Rectal smooth muscle tissue (tissue), 1 donor: ENCODE results near the gene GARS1.

Experiments
- H3K27ac ChIP-seq: one replicate; pipeline ENCODE4 v1.7.0; 2013; ENCODE audit warnings: low read depth, low read length, inconsistent platforms
- H3K27me3 ChIP-seq: one replicate; pipeline ENCODE4 v1.7.0; 2013; ENCODE audit warnings: low read length; ENCODE audit not compliant: control insufficient read depth, insufficient read depth
- H3K36me3 ChIP-seq: one replicate; pipeline ENCODE4 v1.7.0; 2013; ENCODE audit warnings: low read length; ENCODE audit not compliant: control insufficient read depth, insufficient read depth
- H3K4me1 ChIP-seq: one replicate; pipeline ENCODE4 v1.7.0; 2013; ENCODE audit warnings: low read length; ENCODE audit not compliant: control insufficient read depth, insufficient read depth
- H3K4me3 ChIP-seq: one replicate; pipeline ENCODE4 v1.7.0; 2013; ENCODE audit warnings: low read length
- H3K9ac ChIP-seq: one replicate; pipeline ENCODE4 v1.7.0; 2013; ENCODE audit warnings: low read length

The GARS1 gene

DNA sequence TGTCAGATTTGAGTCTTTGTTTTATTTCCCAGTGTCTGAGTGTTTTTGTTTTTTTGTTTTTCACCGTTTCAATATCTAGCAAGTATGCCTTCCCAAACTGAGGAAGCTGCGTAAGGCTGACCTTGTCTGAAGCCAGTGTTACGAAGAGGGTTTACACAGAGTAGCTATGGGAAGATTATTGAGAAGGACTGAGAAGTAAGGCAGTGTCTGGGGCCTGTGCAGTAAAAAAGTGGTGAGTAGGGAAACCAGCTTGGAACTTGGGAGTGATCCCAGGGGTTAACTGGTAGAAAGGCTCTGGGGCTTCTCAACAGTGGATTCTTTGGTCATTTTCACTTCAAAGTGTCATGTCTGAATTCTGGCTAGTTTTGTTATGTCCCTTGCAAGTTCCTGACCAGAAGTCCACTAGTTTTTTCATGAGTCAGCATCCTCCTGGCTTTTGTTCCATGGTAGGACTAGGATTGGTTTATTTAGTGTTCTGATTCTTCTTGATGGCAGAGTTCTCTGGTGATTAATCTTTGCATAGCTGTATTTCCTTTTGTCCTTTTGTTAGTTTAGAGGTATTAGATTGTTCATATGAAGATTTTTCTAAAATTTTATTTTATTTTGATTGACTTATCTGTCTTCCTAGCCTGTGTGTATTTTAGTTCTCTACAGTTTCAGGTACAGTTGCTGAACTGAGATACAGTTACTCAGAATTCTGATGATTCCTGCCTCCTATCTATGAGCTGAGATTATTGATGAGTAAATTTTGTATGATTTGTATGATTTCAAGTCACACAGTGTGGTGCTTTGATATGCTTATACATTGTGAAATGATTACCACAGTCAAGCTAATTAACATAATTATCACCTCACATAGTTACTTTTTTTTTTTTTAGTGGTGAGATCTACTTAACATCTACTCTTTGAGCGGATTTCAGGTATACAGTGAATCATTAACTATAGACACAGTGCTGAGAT, 19.0 kb downstream of the GARS1 start:
- no peak overlapping the region for H3K27ac ChIP-seq
- no peak overlapping the region for H3K4me3 ChIP-seq
- no peaks in the 10 kb centered on the region for H3K27me3 ChIP-seq
- H3K36me3 ChIP-seq = peaks cover 26% of the 10 kb centered on the region
- no peak overlapping the region for H3K9ac ChIP-seq
- H3K4me1 ChIP-seq = no peaks in the 10 kb centered on the region

DNA sequence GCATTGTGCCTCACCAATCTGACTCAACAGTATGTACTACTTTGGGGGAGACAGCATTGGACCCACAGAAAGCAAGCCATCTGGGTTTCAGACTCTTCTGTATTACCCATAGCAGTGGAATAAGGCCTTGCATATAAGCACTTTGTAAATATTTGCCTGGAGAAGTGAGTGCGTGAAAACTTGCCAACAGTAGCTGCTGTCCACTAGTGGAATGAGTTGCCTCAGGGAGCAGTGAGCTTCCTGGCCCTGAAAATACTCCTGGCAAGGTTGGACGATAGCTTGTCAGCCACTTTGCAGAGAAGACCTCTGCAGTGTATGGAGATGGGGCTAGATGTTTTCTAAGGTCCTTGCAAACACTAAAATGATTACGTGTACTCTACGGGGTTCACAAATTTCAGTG, 21.6 kb downstream of the GARS1 start:
- H3K27me3 ChIP-seq = no peaks in the 10 kb centered on the region
- no peak overlapping the region for H3K9ac ChIP-seq
- no peaks in the 10 kb centered on the region for H3K4me1 ChIP-seq
- H3K4me3 ChIP-seq = no peak overlapping the region
- no peak overlapping the region for H3K27ac ChIP-seq
- H3K36me3 ChIP-seq = peaks cover 26% of the 10 kb centered on the region

DNA sequence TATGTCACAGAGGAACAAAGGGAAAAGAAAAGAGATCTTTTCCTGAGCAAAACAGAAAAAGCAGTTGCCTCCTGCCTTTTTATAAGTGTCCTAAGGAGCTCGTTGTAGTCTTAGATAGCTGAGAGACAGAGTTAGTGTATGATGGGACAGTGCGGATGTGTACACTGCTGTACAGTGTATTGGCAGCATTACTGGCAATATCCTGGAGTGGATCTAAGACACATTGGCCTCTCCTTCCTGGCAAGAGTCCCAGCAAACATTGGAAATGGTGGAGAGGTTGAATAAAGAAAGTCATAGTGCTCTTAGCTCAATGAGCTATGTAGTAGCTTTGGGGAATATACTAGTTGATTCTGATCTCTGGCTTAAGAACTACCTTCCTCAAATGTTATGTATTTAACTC, 22.7 kb downstream of the GARS1 start:
- Histone ChIP-seq H3K9ac (no peak overlapping the region), H3K27me3 (no peaks in the 10 kb centered on the region), H3K27ac (no peak overlapping the region), H3K36me3 (peaks cover 34% of the 10 kb centered on the region), H3K4me1 (no peaks in the 10 kb centered on the region), H3K4me3 (no peak overlapping the region)

DNA sequence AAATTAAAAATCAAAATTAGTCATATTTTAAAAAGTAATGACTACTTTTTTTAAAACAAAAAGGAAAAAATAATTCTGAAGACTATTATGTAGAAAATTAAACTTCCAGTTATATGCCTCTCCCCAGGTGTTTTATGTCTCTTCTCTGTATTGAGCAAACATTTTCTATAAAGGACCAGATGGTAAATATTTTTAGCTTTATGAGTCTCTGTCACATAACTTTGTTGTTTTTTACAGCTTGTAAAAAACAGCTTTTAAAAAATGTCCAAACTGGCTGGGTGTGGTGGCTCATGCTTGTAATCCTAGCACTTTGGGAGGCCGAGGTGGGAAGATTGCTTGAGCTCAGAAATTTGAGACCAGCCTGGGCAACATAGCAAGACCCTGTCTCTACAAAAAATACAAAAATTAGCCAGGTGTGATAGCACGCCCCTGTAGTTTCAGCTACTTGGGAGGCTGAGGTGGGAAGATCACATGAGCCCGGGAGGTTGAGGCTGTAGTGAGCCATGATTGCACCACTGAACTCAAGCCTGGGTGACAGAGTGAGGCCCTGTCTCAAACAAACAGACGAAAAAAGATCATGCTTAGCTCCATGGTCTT, 23.5 kb downstream of the GARS1 start:
- H3K27me3 ChIP-seq = no peaks in the 10 kb centered on the region
- H3K36me3 ChIP-seq = peaks cover 28% of the 10 kb centered on the region
- no peaks in the 10 kb centered on the region for H3K4me1 ChIP-seq
- H3K27ac ChIP-seq = no peak overlapping the region
- no peak overlapping the region for H3K4me3 ChIP-seq
- H3K9ac ChIP-seq = no peak overlapping the region

DNA sequence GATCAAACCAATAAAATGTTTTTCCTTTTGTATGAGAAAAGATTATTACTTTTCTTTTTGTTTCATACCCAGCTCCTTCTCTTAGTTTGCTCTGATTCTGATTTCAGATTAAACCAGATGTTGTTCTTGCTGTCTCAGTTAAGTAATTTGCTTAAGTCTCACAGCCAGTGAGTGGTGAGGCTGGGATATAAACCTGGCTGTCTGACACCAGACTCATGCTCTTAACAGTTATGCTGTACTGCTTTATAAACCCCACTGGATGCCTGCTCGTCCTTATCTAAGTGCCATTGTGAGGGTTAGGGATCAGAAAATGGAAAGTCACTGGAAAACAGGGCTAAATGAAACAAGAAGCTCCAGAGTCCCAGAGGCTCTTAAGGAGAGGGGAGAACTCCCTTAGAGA, 24.3 kb downstream of the GARS1 start:
- peaks cover 20% of the 10 kb centered on the region for H3K36me3 ChIP-seq
- no peak overlapping the region for H3K27ac ChIP-seq
- no peak overlapping the region for H3K4me3 ChIP-seq
- H3K4me1 ChIP-seq = no peaks in the 10 kb centered on the region
- no peaks in the 10 kb centered on the region for H3K27me3 ChIP-seq
- H3K9ac ChIP-seq = no peak overlapping the region

DNA sequence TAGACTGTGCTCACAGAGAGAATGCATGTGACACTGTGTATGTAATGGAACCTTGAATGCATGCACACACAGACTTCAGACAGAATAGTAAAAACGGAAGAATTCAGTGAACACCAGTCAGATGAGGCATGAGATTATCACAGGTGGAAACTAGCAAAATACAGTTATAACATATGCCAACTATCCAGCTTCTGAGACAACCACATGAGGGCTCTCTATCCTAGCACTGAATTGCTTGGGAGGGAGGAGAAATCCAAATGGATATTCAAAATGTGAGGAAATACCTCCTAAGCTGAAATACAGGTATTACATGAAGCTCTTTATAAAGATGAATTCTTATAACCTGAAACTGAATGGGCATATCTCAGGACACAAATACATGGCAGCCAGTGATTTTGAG, 30.6 kb downstream of the GARS1 start:
- H3K9ac ChIP-seq = no peak overlapping the region

DNA sequence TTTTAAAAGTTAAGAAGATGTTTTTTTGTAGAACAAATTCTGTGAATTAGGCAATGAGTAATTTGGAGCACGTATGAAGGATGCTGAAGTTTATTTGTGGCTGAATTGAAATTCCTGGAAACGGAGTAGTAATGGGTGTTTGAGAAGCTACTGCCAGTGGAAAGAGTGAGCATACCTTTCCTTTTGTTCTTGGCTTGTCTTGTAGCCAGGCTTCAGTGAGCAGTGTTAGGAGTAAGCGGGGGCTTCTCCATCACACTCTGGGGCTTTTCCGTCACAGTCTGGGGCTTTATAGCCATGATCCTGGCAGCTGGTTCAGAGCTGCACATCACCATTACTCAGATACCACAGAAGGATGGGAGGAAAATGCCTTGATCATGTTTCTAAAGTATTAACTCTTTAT, 32.3 kb downstream of the GARS1 start:
- Histone ChIP-seq H3K27me3 (no peaks in the 10 kb centered on the region), H3K4me3 (no peak overlapping the region), H3K4me1 (no peaks in the 10 kb centered on the region), H3K9ac (no peak overlapping the region), H3K27ac (no peak overlapping the region), H3K36me3 (peaks cover 23% of the 10 kb centered on the region)

More for the DNA sequence above, 30.6 kb downstream of the GARS1 start:
- Histone ChIP-seq H3K36me3 (peaks cover 23% of the 10 kb centered on the region), H3K27ac (no peak overlapping the region), H3K4me3 (no peak overlapping the region), H3K27me3 (no peaks in the 10 kb centered on the region), H3K4me1 (no peaks in the 10 kb centered on the region)

DNA sequence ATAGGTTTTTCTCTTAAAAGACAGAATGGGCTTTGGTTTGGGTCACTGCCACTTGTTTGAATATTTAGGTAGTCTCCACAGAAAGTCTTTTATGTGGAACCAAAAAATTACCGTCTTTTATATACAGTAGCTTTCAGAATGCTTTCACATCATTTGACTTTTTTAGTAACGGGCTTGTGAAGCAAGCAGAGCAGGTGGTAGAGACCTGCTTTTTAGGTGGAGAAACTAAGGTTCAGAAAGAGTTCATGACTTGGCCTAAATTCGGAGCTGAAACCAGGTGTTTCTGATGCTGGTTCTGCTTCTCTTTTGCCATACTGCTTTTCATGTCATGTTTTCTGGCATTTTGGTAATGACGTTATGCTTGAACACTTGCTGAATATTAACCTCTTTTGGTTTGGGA, 36.3 kb downstream of the GARS1 start:
- Histone ChIP-seq H3K27ac (no peak overlapping the region), H3K4me3 (no peak overlapping the region), H3K36me3 (peaks cover 26% of the 10 kb centered on the region), H3K9ac (no peak overlapping the region), H3K4me1 (no peaks in the 10 kb centered on the region), H3K27me3 (no peaks in the 10 kb centered on the region)

DNA sequence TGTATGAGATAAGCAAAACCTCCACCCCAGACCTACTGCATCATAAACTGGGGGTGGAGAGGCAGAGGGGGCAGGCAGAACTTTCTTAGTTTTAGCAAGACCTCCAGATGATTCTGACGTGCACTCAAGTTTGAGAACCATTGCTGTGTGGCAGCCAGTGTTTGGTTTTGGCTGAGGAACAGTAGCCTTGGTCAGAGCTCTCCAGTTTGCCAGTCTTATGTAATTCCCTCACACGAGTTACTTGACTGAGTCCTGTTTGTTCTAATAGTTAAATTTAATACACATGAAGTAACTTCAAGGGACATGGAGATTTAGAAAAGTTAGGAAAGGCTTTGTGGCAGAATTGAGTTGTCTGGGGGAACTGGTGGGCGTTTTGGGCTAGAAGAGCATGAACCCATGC, 38.5 kb downstream of the GARS1 start:
- Histone ChIP-seq H3K36me3 (peaks cover 21% of the 10 kb centered on the region), H3K4me1 (no peaks in the 10 kb centered on the region), H3K27me3 (no peaks in the 10 kb centered on the region), H3K4me3 (no peak overlapping the region), H3K27ac (no peak overlapping the region), H3K9ac (no peak overlapping the region)

DNA sequence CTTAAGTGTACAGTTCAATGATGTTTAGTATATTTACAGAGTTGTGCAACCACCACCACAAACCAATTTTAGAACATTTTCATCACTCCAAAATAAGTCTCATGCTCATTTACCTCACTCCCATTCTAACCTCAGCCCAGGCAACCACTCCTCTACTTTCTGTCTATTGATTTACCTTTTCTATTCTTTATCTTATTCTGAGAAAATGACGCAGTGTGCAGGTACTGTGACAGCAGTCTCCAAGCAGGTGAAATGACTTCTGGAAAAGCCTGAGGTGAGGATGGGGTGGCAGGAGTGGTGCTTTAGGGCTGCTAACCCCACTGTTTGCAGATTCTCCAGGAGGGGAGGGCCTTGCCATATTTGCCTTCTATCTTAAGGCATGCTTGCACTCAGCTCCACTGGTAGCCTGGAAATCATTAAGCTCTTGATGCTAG, 39.5 kb downstream of the GARS1 start:
- Histone ChIP-seq H3K27ac (no peak overlapping the region), H3K4me1 (no peaks in the 10 kb centered on the region), H3K27me3 (no peaks in the 10 kb centered on the region), H3K9ac (no peak overlapping the region), H3K36me3 (peaks cover 18% of the 10 kb centered on the region), H3K4me3 (no peak overlapping the region)

DNA sequence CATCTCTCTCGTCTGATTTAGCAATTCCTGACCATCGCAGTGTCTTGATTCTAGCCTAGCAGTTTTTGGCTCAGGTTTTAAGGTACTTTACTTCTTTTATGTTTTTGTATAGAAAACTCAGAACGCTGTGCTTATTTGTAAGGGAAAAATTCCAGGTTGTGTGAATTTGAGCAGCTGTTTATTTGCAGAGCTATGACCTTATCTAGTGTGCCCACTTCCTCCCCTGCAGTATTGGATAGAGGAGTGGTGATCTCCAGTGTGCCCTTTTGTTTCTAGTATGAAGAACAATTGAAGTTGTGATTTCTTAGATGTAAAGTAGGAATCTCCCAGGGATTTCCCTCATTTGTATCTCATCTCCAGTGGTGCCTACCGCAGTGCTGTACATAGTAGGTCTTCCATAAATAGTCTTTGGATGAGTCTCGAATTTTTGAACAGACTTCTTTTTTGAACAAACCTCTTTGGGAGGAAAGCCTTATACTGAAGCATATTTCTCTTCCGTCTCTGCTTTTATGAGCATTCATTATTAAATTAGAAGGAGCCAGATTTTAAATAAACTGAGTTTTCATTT, 40.0 kb downstream of the GARS1 start:
- no peak overlapping the region for H3K27ac ChIP-seq
- peaks cover 14% of the 10 kb centered on the region for H3K36me3 ChIP-seq
- H3K4me1 ChIP-seq = no peaks in the 10 kb centered on the region
- no peak overlapping the region for H3K4me3 ChIP-seq
- H3K27me3 ChIP-seq = no peaks in the 10 kb centered on the region
- H3K9ac ChIP-seq = no peak overlapping the region

DNA sequence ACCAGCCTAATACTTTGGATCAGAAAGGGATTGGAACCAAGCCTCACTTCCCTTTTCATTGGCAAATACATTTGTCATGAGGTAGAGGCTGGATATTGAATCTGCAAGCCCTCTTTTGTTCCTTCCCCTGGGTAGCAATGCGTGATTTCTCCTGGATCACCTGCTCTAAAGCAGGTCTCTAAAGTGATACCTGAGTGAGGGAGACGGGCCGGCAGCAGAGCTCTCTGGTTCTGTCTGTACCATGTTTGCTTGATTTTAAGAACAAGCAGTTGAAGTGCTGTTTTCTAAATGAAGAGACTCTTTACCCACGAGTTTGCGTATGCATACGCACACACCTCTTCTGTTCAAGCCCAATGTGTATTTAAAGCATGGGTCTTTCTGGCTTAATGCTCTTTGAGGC, 41.1 kb downstream of the GARS1 start:
- H3K4me1 ChIP-seq = no peaks in the 10 kb centered on the region
- H3K9ac ChIP-seq = no peak overlapping the region
- H3K27me3 ChIP-seq = no peaks in the 10 kb centered on the region
- H3K36me3 ChIP-seq = peaks cover 14% of the 10 kb centered on the region
- no peak overlapping the region for H3K27ac ChIP-seq
- H3K4me3 ChIP-seq = no peak overlapping the region
